NCI-H2029 (cell line): ENCODE measurements around the gene UBXN2A.
"Not testable (repeated sequence)": the region's sequence is repeated elsewhere in the genome, so short reads cannot be mapped to it uniquely, and the experiment has no call there.

Source experiments
- DNase-seq: peaks from one replicate; lab custom pipeline; 2025; lab: John Stamatoyannopoulos, UW

UBXN2A gene

GRCh38 chr2:24012521-24013188 is 72.4 kb downstream of the UBXN2A start:
- no peak for DNase-seq

DNA sequence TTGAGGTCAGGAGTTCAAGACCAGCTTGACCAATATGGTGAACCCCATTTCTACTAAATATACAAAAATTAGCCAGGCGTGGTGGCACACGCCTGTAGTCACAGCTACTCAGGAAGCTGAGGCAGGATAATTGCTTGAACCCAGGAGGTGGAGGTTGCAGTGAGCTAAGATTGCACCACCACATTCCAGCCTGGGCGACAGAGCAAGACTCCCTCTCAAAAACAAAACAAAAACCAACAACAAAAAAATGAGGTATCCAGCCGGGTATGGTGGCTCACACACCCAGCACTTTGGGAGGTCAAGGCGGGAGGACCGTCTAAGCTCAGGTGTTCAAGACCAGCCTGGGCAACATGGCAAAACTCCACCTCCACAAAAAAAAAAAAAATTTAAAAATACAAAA is 74.6 kb downstream of the UBXN2A start:
- DNase-seq: not testable (repeated sequence)

- no peak for DNase-seq
These were observed 75.5 kb downstream of the UBXN2A start for GRCh38 chr2:24015562-24016375.

- no peak for DNase-seq
These were observed 76.1 kb downstream of the UBXN2A start for GRCh38 chr2:24016376-24016761.

GRCh38 chr2:24016853-24017703 is 76.8 kb downstream of the UBXN2A start:
- no peak for DNase-seq

- DNase-seq: no peak
These were observed 77.4 kb downstream of the UBXN2A start for GRCh38 chr2:24017711-24018110.

- DNase-seq: no peak
These were observed 78.0 kb downstream of the UBXN2A start for GRCh38 chr2:24018241-24018640.

GRCh38 chr2:24019729-24020128 is 79.5 kb downstream of the UBXN2A start:
- no peak for DNase-seq

DNA sequence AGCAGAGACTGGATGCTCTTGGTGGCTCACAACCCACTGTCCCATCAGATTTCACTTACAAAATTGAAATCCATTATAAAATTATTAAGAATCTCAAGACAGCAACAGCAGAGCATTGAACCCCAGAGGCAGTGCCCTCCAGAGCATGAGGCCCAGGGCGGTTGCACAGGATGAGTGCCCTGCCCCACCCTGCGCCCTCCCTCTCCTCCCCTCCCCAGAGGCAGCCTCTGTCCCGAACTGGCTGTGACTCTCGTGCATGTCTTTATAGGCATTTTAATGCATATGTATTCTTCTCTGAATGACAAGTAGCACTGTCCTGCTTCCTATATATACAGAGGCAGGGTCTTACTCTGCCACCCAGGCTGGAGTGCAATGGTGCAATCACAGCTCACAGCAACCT is 80.0 kb downstream of the UBXN2A start:
- no peak for DNase-seq

DNA sequence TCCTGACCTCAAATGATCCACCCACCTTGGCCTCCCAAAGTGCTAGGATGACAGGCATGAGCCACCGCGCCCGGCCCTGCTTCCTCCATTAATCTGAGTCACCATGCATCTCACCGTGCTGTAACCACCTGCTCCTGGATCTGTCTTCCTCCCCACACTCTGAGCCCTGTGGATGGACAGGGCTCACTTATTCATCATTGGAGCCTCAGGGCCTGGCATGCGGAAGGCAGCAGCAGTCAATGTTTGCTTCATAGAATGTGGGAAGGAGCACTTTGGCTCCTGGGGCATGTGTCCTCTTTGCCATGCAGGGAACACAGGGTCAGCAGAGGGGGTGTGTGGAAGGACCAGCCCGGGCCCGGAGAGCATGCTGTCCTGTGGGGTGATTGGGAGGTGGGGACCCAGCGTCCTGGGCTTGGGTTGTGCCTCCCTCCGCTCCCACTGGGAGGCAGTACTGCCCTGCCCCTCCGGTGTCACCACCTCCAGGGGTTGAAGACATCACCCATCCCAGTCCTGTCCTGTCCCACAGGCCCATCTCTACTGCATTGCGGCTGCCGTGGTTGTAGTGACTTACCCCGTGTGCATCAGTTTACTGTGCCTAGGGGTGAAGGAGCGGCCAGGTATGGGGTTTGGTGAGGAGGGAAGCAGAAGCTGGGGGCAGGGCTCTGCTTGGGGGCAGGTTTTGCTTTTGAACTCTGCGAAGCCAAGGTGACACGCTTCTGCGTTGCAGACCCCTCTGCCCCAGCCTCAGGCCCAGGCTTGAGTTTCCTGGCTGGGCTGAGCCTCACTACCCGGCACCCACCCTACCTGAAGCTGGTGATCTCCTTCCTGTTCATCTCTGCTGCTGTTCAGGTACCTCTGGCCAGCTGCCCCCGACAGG is 81.1 kb downstream of the UBXN2A start:
- DNase-seq: no peak

GRCh38 chr2:24022324-24022974 is 82.2 kb downstream of the UBXN2A start:
- no peak for DNase-seq

DNA sequence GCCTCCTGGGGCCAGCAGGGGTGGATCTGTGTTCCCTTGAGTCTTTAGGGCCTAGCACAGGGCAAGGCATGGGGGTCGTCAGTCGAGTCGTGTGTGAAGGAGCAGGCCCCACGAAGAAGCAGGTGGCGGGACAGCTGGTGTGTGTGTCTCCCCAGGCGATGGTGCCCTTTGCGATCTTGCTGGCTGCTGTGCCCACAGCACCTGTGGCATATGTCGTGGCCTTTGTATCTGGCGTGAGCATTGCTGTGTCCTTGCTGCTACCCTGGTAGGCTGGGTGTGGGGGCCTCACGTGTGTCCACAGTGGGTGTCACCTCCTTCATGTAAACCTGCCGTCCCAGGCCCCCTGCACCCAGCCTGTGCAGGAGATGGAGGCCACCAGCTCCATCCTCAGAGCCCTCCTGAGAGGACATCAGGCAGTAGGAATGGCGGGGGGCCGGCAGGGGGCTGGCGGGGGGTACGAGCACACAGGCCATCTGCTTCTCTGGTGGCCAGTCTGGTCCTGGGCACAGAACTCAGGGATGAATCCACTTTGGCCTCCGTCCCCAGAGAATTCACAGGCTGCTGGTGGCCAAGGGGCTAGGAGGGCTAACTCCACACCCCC is 82.8 kb downstream of the UBXN2A start:
- no peak for DNase-seq

- no peak for DNase-seq
These were observed 83.8 kb downstream of the UBXN2A start for GRCh38 chr2:24024018-24024417.

DNA sequence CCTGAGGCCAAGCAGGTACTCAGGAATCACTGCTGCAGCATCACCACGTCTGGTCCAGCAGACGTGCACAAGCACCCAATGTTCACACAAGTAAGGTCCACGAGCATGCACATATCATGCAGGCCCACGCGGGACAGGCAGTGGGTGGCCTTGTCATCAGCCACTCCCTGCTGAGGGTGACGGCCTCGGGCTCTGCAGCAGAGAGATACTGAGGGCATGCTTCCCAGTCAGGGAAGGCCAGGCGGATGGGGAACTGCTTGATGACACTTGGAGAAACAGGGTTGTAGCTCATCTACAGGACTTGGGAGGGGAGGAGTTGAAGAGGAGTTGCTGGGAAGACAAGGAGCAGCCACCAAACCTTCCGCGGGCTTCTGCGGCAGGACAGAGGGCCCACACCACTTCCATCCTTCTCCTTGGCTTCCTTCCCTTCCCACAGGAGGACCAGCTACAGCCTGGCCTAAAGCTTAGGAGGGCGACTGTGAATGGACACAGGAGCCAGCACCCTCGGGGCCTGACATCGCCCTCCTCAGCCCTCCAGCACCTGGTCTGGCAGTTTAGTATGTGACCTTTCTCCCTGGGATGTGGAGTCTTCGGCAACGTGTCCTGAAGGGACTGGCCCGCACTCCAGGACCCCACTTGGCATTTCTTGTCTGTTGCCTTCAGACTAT is 84.9 kb downstream of the UBXN2A start:
- no peak for DNase-seq

GRCh38 chr2:24026233-24026632 is 86.0 kb downstream of the UBXN2A start:
- no peak for DNase-seq

GRCh38 chr2:24038786-24039499 is 98.7 kb downstream of the UBXN2A start:
- DNase-seq: no peak

GRCh38 chr2:24040511-24040910 is 100.2 kb downstream of the UBXN2A start:
- DNase-seq: no peak

DNA sequence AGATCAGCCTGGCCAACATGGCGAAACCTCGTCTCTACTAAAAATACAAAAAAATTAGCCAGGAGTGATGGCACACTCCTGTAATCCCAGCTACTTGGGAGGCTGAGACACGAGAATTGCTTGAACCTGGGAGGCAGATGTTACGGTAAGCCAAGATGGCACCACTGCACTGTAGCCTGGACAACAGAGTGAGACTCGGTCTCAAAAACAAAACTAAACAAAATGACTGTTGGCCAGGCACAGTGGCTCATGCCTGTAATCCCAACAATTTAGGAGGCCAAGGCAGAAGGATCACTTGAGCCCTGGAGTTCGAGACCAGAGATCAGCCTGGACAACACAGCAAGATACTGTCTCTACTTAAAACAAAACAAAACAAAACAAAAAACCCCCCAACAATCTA is 102.9 kb downstream of the UBXN2A start:
- not testable (repeated sequence) for DNase-seq
